Measurements from ENCODE around the gene PGAP3.

DNA sequence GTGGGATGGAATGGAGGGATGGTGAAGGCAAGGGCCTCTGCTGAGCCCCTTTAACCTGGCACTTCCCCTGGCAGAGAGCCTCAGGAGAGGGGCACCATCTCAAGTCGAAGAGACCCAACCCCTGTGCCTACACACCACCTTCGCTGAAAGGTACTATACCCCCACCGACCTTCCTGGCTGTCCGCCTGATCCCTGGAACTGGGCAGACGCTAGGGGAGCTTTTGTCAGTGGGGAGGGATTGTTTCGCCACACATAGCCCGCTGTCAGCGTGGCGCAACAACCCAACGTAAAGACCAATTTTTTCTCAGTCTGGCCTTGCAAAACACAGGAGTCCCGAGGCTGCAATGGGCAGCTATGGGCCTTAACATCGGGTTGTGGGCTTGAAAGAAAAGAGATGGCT, 58.0 kb downstream of the PGAP3 start:
- no peak for TF ChIP-seq TCF4 (CRISPR knock-in tag; IDR thresholded peaks at IDR 0.05; ENCODE audit: borderline replicate concordance)
- TF ChIP-seq ZFP3 (CRISPR knock-in tag; IDR thresholded peaks at IDR 0.05) = no peak
- no peak for TF ChIP-seq TSHZ2 (CRISPR knock-in tag; IDR thresholded peaks at IDR 0.05)
- no peak for TF ChIP-seq ZFP30 (CRISPR knock-in tag; IDR thresholded peaks at IDR 0.05)
- TF ChIP-seq OSR1 (CRISPR knock-in tag; IDR thresholded peaks at IDR 0.05) = no peak
- no peak for TF ChIP-seq GLIS3 (CRISPR knock-in tag; IDR thresholded peaks at IDR 0.05)
- TF ChIP-seq BACH2 (CRISPR knock-in tag; IDR thresholded peaks at IDR 0.05; ENCODE audit: borderline replicate concordance) = no peak
- TF ChIP-seq PPARA (CRISPR knock-in tag; IDR thresholded peaks at IDR 0.05; ENCODE audit: borderline replicate concordance) = no peak
- no peak for TF ChIP-seq ISL1 (CRISPR knock-in tag; IDR thresholded peaks at IDR 0.05)
- TF ChIP-seq RARB (CRISPR knock-in tag; IDR thresholded peaks at IDR 0.05) = no peak

Data from SK-N-SH treated with all-trans-retinoic acid at 6 μM for 48 hours (cell line).